Spleen (tissue), 7 donors: ENCODE data around the gene BDH1.

Source experiments
- POLR2A ChIP-seq, 3 donors: fragments of 450-650 bp; IDR thresholded peaks; one replicate each; pipeline ENCODE4 v1.5.1; 2017; ENCODE audit warnings: antibody characterized with exemption in 3 of 3, mild to moderate bottlenecking in 1 of 3
- TF ChIP-seq, protein P1 (sequence below), 11 experiments: fragments of 200-600 bp in 7 of 11; fragments of 450-650 bp in 4 of 11; sonication (generic) in 4 of 11; IDR thresholded peaks in 8 of 11; conservative IDR thresholded peaks in 3 of 11; 1 replicate in 7 of 11; 2 replicates in 4 of 11; pipeline versions ENCODE4 v1.4.0 to v1.8.0; 2016 to 2021; ENCODE audit warnings: antibody characterized with exemption in 11 of 11, inconsistent platforms in 4 of 11, mild to moderate bottlenecking in 1 of 11
- donor health status: DM: no; HTN: no; CAD: no; lungs with moderate emphysema.
- donor health status: DM: no; HTN: no; CAD: no.
- donor health status: DM: no; HTN: no; CAD: no.

DNA sequence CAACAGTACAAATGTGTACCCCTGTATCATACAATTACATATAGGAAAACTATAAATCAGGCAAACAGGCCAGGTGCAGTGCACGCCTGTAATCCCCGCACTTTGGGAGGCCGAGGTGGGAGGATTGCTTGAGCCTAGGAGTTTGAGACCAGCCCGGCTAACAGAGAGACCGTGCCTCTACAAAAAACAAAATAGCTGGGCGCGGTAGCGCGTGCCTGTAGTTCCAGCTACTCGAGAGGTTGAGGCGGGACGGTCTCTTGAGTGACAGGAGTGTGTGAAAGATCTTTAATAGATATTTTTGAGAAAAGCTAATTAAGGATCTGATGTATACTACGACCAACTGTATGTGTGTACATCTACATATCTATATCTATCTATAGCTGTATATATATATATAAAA, 33.8 kb upstream of the BDH1 start:
- no peak for TF ChIP-seq POLR2A (IDR thresholded peaks at IDR 0.05)
- TF ChIP-seq, protein P1, sequence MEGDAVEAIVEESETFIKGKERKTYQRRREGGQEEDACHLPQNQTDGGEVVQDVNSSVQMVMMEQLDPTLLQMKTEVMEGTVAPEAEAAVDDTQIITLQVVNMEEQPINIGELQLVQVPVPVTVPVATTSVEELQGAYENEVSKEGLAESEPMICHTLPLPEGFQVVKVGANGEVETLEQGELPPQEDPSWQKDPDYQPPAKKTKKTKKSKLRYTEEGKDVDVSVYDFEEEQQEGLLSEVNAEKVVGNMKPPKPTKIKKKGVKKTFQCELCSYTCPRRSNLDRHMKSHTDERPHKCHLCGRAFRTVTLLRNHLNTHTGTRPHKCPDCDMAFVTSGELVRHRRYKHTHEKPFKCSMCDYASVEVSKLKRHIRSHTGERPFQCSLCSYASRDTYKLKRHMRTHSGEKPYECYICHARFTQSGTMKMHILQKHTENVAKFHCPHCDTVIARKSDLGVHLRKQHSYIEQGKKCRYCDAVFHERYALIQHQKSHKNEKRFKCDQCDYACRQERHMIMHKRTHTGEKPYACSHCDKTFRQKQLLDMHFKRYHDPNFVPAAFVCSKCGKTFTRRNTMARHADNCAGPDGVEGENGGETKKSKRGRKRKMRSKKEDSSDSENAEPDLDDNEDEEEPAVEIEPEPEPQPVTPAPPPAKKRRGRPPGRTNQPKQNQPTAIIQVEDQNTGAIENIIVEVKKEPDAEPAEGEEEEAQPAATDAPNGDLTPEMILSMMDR (IDR thresholded peaks at IDR 0.05 in 8 of 11, conservative IDR thresholded peaks at IDR 0.05 in 3 of 11), result no peak
